Measurements from ENCODE around the gene UPK1B.
"Not testable (repeated sequence)": the region's sequence is repeated elsewhere in the genome, so short reads cannot be mapped to it uniquely, and the experiment has no call there.

UPK1B gene

GRCh38 chr3:119173325-119173724, at the start of gene UPK1B:
TSS of gene UPK1B (plus strand) at chr3:119173598. CDS start at chr3:119186742, 13,144 bp downstream.
- FAIRE-seq = no peak

- no peak for FAIRE-seq
These were observed 48.1 kb upstream of the UPK1B start for GRCh38 chr3:119125342-119125741.

GRCh38 chr3:119125742-119126504, 47.5 kb upstream of the UPK1B start:
- FAIRE-seq = no peak

GRCh38 chr3:119130291-119130690, 43.1 kb upstream of the UPK1B start:
- FAIRE-seq = not testable (repeated sequence)

GRCh38 chr3:119132291-119132690, 41.1 kb upstream of the UPK1B start:
- not testable (repeated sequence) for FAIRE-seq

GRCh38 chr3:119139360-119139759, 34.0 kb upstream of the UPK1B start:
- not testable (repeated sequence) for FAIRE-seq

GRCh38 chr3:119140466-119140865, 32.9 kb upstream of the UPK1B start:
- FAIRE-seq = no peak

- no peak for FAIRE-seq
These were observed 28.3 kb upstream of the UPK1B start for GRCh38 chr3:119145128-119145499.

GRCh38 chr3:119145500-119146167, 27.8 kb upstream of the UPK1B start, which contains the start of gene TEX55:
TSS of gene TEX55 (plus strand) at chr3:119146165. CDS start at chr3:119146190, 25 bp downstream.
- no peak for FAIRE-seq

- no peak for FAIRE-seq
These were observed 26.6 kb upstream of the UPK1B start for GRCh38 chr3:119146578-119147375.

GRCh38 chr3:119147494-119147893, 25.9 kb upstream of the UPK1B start:
- FAIRE-seq = no peak

- FAIRE-seq = no peak
These were observed 24.8 kb upstream of the UPK1B start for GRCh38 chr3:119148493-119149180.

GRCh38 chr3:119149484-119149883, 23.9 kb upstream of the UPK1B start:
- FAIRE-seq = no peak

- FAIRE-seq = no peak
These were observed 16.5 kb upstream of the UPK1B start for GRCh38 chr3:119156868-119157267.

- no peak for FAIRE-seq
These were observed 15.4 kb upstream of the UPK1B start for GRCh38 chr3:119157971-119158370.

GRCh38 chr3:119160361-119160760, 13.0 kb upstream of the UPK1B start:
- no peak for FAIRE-seq

GRCh38 chr3:119160815-119161214, 12.6 kb upstream of the UPK1B start:
- FAIRE-seq = peak; percentile 47

- no peak for FAIRE-seq
These were observed 12.2 kb upstream of the UPK1B start for GRCh38 chr3:119161240-119161639.

GRCh38 chr3:119164745-119165144, 8.7 kb upstream of the UPK1B start:
- FAIRE-seq = not testable (repeated sequence)

- FAIRE-seq = no peak
These were observed 2.6 kb upstream of the UPK1B start for GRCh38 chr3:119170821-119171220.

GRCh38 chr3:119175872-119176756, 2.7 kb downstream of the UPK1B start:
- FAIRE-seq = no peak

- no peak for FAIRE-seq
These were observed 3.4 kb downstream of the UPK1B start for GRCh38 chr3:119176778-119177177.
